Measurements from ENCODE around the gene ARL4D.
"Not testable (repeated sequence)": the region's sequence is repeated elsewhere in the genome, so short reads cannot be mapped to it uniquely, and the experiment has no call there.

Gene ARL4D

GRCh38 chr17:43392397-43392796 is 6.4 kb upstream of the ARL4D start:
- Histone ChIP-seq H3K9ac (ENCODE audit: low read length in 5 of 5) (no peak overlapping the region), H3K36me3 (ENCODE audit: control insufficient read depth in 5 of 5, insufficient read depth in 5 of 5, low read length in 5 of 5) (no peaks in the 10 kb centered on the region), H3K9me3 (ENCODE audit: control insufficient read depth in 5 of 5, low read length in 5 of 5) (no peaks in the 10 kb centered on the region), H3K4me3 (ENCODE audit: low read depth in 1 of 5, low read length in 5 of 5) (no peak overlapping the region), H3K27ac (ENCODE audit: low read depth, low read length) (no peak overlapping the region), H3K4me1 (ENCODE audit: control insufficient read depth in 5 of 5, insufficient read depth in 5 of 5, low read length in 5 of 5) (peaks cover 0 to 37% (median 16%) of the 10 kb centered on the region in 5 donors), H3K27me3 (ENCODE audit: control insufficient read depth in 5 of 5, insufficient read depth in 4 of 5, low read length in 5 of 5) (no peaks in the 10 kb centered on the region)

GRCh38 chr17:43393944-43394482 is 4.8 kb upstream of the ARL4D start:
- peak overlapping the region; percentile 8 to 61 (median 52) for H3K4me3 ChIP-seq (ENCODE audit: low read depth in 1 of 5, low read length in 5 of 5)

GRCh38 chr17:43394696-43395095 is 4.1 kb upstream of the ARL4D start:
- peak overlapping the region in 1 of 5 donors; percentile 45 for H3K9ac ChIP-seq (ENCODE audit: low read length in 5 of 5)

More at GRCh38 chr17:43393944-43394482, 4.8 kb upstream of the ARL4D start:
- Histone ChIP-seq H3K36me3 (ENCODE audit: control insufficient read depth in 5 of 5, insufficient read depth in 5 of 5, low read length in 5 of 5) (no peaks in the 10 kb centered on the region), H3K4me1 (ENCODE audit: control insufficient read depth in 5 of 5, insufficient read depth in 5 of 5, low read length in 5 of 5) (peaks cover 0 to 31% (median 18%) of the 10 kb centered on the region in 5 donors), H3K9ac (ENCODE audit: low read length in 5 of 5) (peak overlapping the region in 3 of 5 donors; percentile 45 to 66 (median 47)), H3K9me3 (ENCODE audit: control insufficient read depth in 5 of 5, low read length in 5 of 5) (no peaks in the 10 kb centered on the region), H3K27ac (ENCODE audit: low read depth, low read length) (peak overlapping the region; percentile 40), H3K27me3 (ENCODE audit: control insufficient read depth in 5 of 5, insufficient read depth in 4 of 5, low read length in 5 of 5) (no peaks in the 10 kb centered on the region)

GRCh38 chr17:43395165-43395564 is 3.6 kb upstream of the ARL4D start:
- no peaks in the 10 kb centered on the region for H3K9me3 ChIP-seq (ENCODE audit: control insufficient read depth in 5 of 5, low read length in 5 of 5)
- peaks cover 0 to 3% (median 0%) of the 10 kb centered on the region in 5 donors for H3K36me3 ChIP-seq (ENCODE audit: control insufficient read depth in 5 of 5, insufficient read depth in 5 of 5, low read length in 5 of 5)
- H3K4me1 ChIP-seq (ENCODE audit: control insufficient read depth in 5 of 5, insufficient read depth in 5 of 5, low read length in 5 of 5) = peaks cover 0 to 33% (median 24%) of the 10 kb centered on the region in 5 donors
- no peak overlapping the region for H3K27ac ChIP-seq (ENCODE audit: low read depth, low read length)
- H3K9ac ChIP-seq (ENCODE audit: low read length in 5 of 5) = no peak overlapping the region
- H3K27me3 ChIP-seq (ENCODE audit: control insufficient read depth in 5 of 5, insufficient read depth in 4 of 5, low read length in 5 of 5) = no peaks in the 10 kb centered on the region
- H3K4me3 ChIP-seq (ENCODE audit: low read depth in 1 of 5, low read length in 5 of 5) = no peak overlapping the region

More at GRCh38 chr17:43394696-43395095, 4.1 kb upstream of the ARL4D start:
- not testable (repeated sequence) for H3K9me3 ChIP-seq (ENCODE audit: control insufficient read depth in 5 of 5, low read length in 5 of 5); H3K27me3 ChIP-seq (ENCODE audit: control insufficient read depth in 5 of 5, insufficient read depth in 4 of 5, low read length in 5 of 5); H3K4me3 ChIP-seq (ENCODE audit: low read depth in 1 of 5, low read length in 5 of 5); H3K27ac ChIP-seq (ENCODE audit: low read depth, low read length); H3K36me3 ChIP-seq (ENCODE audit: control insufficient read depth in 5 of 5, insufficient read depth in 5 of 5, low read length in 5 of 5)
- H3K4me1 ChIP-seq (ENCODE audit: control insufficient read depth in 5 of 5, insufficient read depth in 5 of 5, low read length in 5 of 5) = peaks cover 0 to 31% (median 21%) of the 10 kb centered on the region in 5 donors

- H3K4me3 ChIP-seq (ENCODE audit: low read depth in 1 of 5, low read length in 5 of 5) = no peak overlapping the region
- H3K27ac ChIP-seq (ENCODE audit: low read depth, low read length) = no peak overlapping the region
- peaks cover 2 to 47% (median 37%) of the 10 kb centered on the region in 5 donors for H3K4me1 ChIP-seq (ENCODE audit: control insufficient read depth in 5 of 5, insufficient read depth in 5 of 5, low read length in 5 of 5)
- no peak overlapping the region for H3K9ac ChIP-seq (ENCODE audit: low read length in 5 of 5)
- H3K36me3 ChIP-seq (ENCODE audit: control insufficient read depth in 5 of 5, insufficient read depth in 5 of 5, low read length in 5 of 5) = peaks cover 0 to 4% (median 0%) of the 10 kb centered on the region in 5 donors
- H3K9me3 ChIP-seq (ENCODE audit: control insufficient read depth in 5 of 5, low read length in 5 of 5) = no peaks in the 10 kb centered on the region
- H3K27me3 ChIP-seq (ENCODE audit: control insufficient read depth in 5 of 5, insufficient read depth in 4 of 5, low read length in 5 of 5) = no peaks in the 10 kb centered on the region
These were observed 2.2 kb upstream of the ARL4D start for GRCh38 chr17:43396491-43397060.

- no peaks in the 10 kb centered on the region for H3K9me3 ChIP-seq (ENCODE audit: control insufficient read depth in 5 of 5, low read length in 5 of 5)
- no peaks in the 10 kb centered on the region for H3K27me3 ChIP-seq (ENCODE audit: control insufficient read depth in 5 of 5, insufficient read depth in 4 of 5, low read length in 5 of 5)
- H3K4me3 ChIP-seq (ENCODE audit: low read depth in 1 of 5, low read length in 5 of 5) = peak overlapping the region; percentile 69 to 87 (median 81)
- H3K9ac ChIP-seq (ENCODE audit: low read length in 5 of 5) = peak overlapping the region; percentile 38 to 92 (median 73)
- peaks cover 0 to 4% (median 0%) of the 10 kb centered on the region in 5 donors for H3K36me3 ChIP-seq (ENCODE audit: control insufficient read depth in 5 of 5, insufficient read depth in 5 of 5, low read length in 5 of 5)
- peaks cover 2 to 45% (median 35%) of the 10 kb centered on the region in 5 donors for H3K4me1 ChIP-seq (ENCODE audit: control insufficient read depth in 5 of 5, insufficient read depth in 5 of 5, low read length in 5 of 5)
- peak overlapping the region; percentile 65 for H3K27ac ChIP-seq (ENCODE audit: low read depth, low read length)
These were observed 1.1 kb downstream of the ARL4D start for GRCh38 chr17:43399839-43400328.

GRCh38 chr17:43400943-43401717 is 2.3 kb downstream of the ARL4D start:
- Histone ChIP-seq H3K9me3 (ENCODE audit: control insufficient read depth in 5 of 5, low read length in 5 of 5) (no peaks in the 10 kb centered on the region), H3K4me3 (ENCODE audit: low read depth in 1 of 5, low read length in 5 of 5) (peak overlapping the region in 4 of 5 donors; percentile 65 to 87 (median 80)), H3K4me1 (ENCODE audit: control insufficient read depth in 5 of 5, insufficient read depth in 5 of 5, low read length in 5 of 5) (peaks cover 2 to 45% (median 35%) of the 10 kb centered on the region in 5 donors), H3K9ac (ENCODE audit: low read length in 5 of 5) (peak overlapping the region; percentile 3 to 63 (median 32)), H3K27ac (ENCODE audit: low read depth, low read length) (peak overlapping the region; percentile 47), H3K36me3 (ENCODE audit: control insufficient read depth in 5 of 5, insufficient read depth in 5 of 5, low read length in 5 of 5) (peaks cover 0 to 4% (median 0%) of the 10 kb centered on the region in 5 donors), H3K27me3 (ENCODE audit: control insufficient read depth in 5 of 5, insufficient read depth in 4 of 5, low read length in 5 of 5) (no peaks in the 10 kb centered on the region)

GRCh38 chr17:43402078-43402477 is 3.3 kb downstream of the ARL4D start:
- H3K9ac ChIP-seq (ENCODE audit: low read length in 5 of 5) = no peak overlapping the region
- no peak overlapping the region for H3K4me3 ChIP-seq (ENCODE audit: low read depth in 1 of 5, low read length in 5 of 5)
- no peaks in the 10 kb centered on the region for H3K27me3 ChIP-seq (ENCODE audit: control insufficient read depth in 5 of 5, insufficient read depth in 4 of 5, low read length in 5 of 5)
- H3K4me1 ChIP-seq (ENCODE audit: control insufficient read depth in 5 of 5, insufficient read depth in 5 of 5, low read length in 5 of 5) = peaks cover 2 to 40% (median 35%) of the 10 kb centered on the region in 5 donors
- no peaks in the 10 kb centered on the region for H3K9me3 ChIP-seq (ENCODE audit: control insufficient read depth in 5 of 5, low read length in 5 of 5)
- peak overlapping the region; percentile 47 for H3K27ac ChIP-seq (ENCODE audit: low read depth, low read length)
- peaks cover 0 to 4% (median 0%) of the 10 kb centered on the region in 5 donors for H3K36me3 ChIP-seq (ENCODE audit: control insufficient read depth in 5 of 5, insufficient read depth in 5 of 5, low read length in 5 of 5)

GRCh38 chr17:43402567-43402966 is 3.8 kb downstream of the ARL4D start:
- Histone ChIP-seq H3K27ac (ENCODE audit: low read depth, low read length) (no peak overlapping the region), H3K27me3 (ENCODE audit: control insufficient read depth in 5 of 5, insufficient read depth in 4 of 5, low read length in 5 of 5) (no peaks in the 10 kb centered on the region), H3K9me3 (ENCODE audit: control insufficient read depth in 5 of 5, low read length in 5 of 5) (no peaks in the 10 kb centered on the region), H3K4me3 (ENCODE audit: low read depth in 1 of 5, low read length in 5 of 5) (no peak overlapping the region), H3K36me3 (ENCODE audit: control insufficient read depth in 5 of 5, insufficient read depth in 5 of 5, low read length in 5 of 5) (peaks cover 0 to 4% (median 0%) of the 10 kb centered on the region in 5 donors), H3K4me1 (ENCODE audit: control insufficient read depth in 5 of 5, insufficient read depth in 5 of 5, low read length in 5 of 5) (peaks cover 2 to 40% (median 35%) of the 10 kb centered on the region in 5 donors), H3K9ac (ENCODE audit: low read length in 5 of 5) (no peak overlapping the region)

All from subcutaneous abdominal adipose tissue (tissue), 5 donors.